ENCODE measurements around the gene PDE9A. TPM values are rescaled to one million over a fixed set of nuclear protein-coding genes. Genes with fewer than 3 reads are reported as not detected.

Gene PDE9A
- total and polyA plus RNA-seq, 3 donors from 2014 or later: 5.7 to 6.4 (median 6.3) TPM

DNA sequence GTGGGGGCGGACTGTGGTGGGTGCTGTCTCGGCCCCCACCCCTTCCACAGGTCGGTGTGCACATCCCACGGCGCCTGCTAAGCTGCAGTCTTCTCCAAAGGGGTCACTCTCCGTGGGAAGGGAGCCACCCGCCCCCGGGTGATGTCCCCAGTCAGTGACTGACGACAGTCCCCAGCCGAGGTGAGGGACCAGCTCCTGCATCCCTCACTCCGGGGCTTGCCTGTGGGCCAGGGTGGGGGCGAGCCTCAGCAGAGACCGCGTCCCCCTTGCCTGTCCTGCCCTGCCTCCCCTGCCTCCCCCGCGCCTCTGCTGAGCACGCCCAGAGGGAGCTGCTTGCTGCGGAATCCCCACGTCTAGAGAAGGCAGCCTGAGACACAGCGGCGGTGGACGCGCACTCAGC, 35.9 kb upstream of the PDE9A start:
- Histone ChIP-seq H3K27me3 (no peaks in the 10 kb centered on the region), H3K36me3 (ENCODE audit: low read depth, missing control alignments) (no peaks in the 10 kb centered on the region), H3K4me1 (no peaks in the 10 kb centered on the region), H3K9me3 (no peaks in the 10 kb centered on the region), H3K4me3 (no peak overlapping the region), H3K27ac (no peak overlapping the region)
- TF ChIP-seq POLR2A (IDR thresholded peaks at IDR 0.05): no peak
- TF ChIP-seq, protein P1, sequence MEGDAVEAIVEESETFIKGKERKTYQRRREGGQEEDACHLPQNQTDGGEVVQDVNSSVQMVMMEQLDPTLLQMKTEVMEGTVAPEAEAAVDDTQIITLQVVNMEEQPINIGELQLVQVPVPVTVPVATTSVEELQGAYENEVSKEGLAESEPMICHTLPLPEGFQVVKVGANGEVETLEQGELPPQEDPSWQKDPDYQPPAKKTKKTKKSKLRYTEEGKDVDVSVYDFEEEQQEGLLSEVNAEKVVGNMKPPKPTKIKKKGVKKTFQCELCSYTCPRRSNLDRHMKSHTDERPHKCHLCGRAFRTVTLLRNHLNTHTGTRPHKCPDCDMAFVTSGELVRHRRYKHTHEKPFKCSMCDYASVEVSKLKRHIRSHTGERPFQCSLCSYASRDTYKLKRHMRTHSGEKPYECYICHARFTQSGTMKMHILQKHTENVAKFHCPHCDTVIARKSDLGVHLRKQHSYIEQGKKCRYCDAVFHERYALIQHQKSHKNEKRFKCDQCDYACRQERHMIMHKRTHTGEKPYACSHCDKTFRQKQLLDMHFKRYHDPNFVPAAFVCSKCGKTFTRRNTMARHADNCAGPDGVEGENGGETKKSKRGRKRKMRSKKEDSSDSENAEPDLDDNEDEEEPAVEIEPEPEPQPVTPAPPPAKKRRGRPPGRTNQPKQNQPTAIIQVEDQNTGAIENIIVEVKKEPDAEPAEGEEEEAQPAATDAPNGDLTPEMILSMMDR (IDR thresholded peaks at IDR 0.05): no peak
- intact Hi-C loops (cut with DNase I; ENCODE audit: low total_unique reads): no loop called here
- 13 to 22% methylated on average over 13 to 23 of the region's 23 CpGs for WGBS, 2 donors
- DNase-seq: no peak

DNA sequence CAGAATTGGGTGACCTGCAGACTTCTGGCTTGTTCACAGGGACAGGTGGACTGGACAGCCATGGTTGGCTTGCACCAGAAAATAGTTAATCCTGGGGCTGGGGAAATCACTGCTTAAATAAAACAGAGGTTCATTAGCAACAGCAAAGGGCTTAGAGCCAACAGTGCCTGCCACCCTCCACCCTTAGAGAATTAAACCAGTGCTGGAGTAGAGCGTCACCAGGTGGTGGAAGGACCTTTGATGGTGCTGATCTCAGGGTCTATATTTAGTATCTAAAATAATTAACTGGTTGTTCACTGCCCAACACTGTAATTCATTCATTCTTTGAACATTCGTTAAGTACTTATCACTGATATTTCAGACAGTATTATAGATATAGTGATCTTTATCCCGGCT, 34.7 kb upstream of the PDE9A start:
- WGBS, 2 donors: 77 to 79% methylated on average over 3 of the region's 3 CpGs
- Histone ChIP-seq H3K27me3 (no peaks in the 10 kb centered on the region), H3K27ac (no peak overlapping the region), H3K4me3 (no peak overlapping the region), H3K4me1 (no peaks in the 10 kb centered on the region), H3K9me3 (no peaks in the 10 kb centered on the region), H3K36me3 (ENCODE audit: low read depth, missing control alignments) (no peaks in the 10 kb centered on the region)
- DNase-seq: no peak
- TF ChIP-seq, protein P1 (IDR thresholded peaks at IDR 0.05): no peak
- TF ChIP-seq POLR2A (IDR thresholded peaks at IDR 0.05): no peak
- intact Hi-C loops (cut with DNase I; ENCODE audit: low total_unique reads): no loop called here

DNA sequence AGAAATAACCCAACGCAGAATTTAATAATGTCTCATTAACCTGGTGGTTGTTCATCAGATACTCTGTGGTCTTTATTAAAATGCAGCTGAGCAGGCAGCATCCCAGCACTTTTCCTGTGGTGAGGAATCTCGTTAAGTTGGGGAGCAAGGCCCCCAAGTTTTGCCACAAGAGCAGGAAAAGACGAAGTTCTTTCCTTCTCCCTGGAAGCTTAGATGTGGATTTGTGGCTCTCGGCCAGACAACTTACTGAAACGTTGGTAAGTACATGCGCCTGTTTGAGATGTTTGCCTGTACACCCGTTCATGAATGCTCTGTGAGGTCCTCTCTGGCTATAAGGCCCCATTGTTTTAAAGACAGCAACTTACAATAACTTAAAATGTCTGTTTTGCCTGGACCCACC, 34.3 kb upstream of the PDE9A start:
- Histone ChIP-seq H3K27me3 (no peaks in the 10 kb centered on the region), H3K27ac (no peak overlapping the region), H3K9me3 (no peaks in the 10 kb centered on the region), H3K36me3 (ENCODE audit: low read depth, missing control alignments) (no peaks in the 10 kb centered on the region), H3K4me3 (no peak overlapping the region), H3K4me1 (no peaks in the 10 kb centered on the region)
- 81 to 84% methylated on average over 7 of the region's 7 CpGs for WGBS, 2 donors
- intact Hi-C loops (cut with DNase I; ENCODE audit: low total_unique reads): no loop called here
- DNase-seq: no peak
- TF ChIP-seq, protein P1 (IDR thresholded peaks at IDR 0.05): no peak
- TF ChIP-seq POLR2A (IDR thresholded peaks at IDR 0.05): no peak

DNA sequence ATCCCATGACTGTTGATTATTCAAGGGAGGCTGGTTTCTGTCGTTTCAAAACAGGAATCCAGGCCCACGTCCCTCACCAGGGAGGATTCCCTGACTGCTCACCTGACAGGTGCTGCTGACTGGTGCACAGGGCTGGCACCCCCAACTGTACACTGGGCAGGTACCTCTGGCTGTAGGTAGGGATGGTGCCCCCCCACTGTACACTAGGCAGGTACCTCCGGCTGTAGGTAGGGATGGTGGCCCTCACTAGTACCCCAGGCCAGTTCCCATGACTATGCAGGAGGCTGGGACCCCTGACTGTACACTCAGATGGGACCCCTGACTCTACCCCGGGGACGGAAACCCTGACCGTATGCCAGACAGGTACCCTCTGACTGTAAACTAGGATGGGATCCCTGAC, 33.6 kb upstream of the PDE9A start:
- Histone ChIP-seq H3K27ac (no peak overlapping the region), H3K9me3 (no peaks in the 10 kb centered on the region), H3K4me1 (no peaks in the 10 kb centered on the region), H3K27me3 (no peaks in the 10 kb centered on the region), H3K4me3 (no peak overlapping the region), H3K36me3 (ENCODE audit: low read depth, missing control alignments) (no peaks in the 10 kb centered on the region)
- intact Hi-C loops (cut with DNase I; ENCODE audit: low total_unique reads): no loop called here
- TF ChIP-seq POLR2A (IDR thresholded peaks at IDR 0.05): no peak
- TF ChIP-seq, protein P1 (IDR thresholded peaks at IDR 0.05): no peak
- WGBS, 2 donors: 84 to 86% methylated on average over 5 to 6 of the region's 6 CpGs
- no peak for DNase-seq

DNA sequence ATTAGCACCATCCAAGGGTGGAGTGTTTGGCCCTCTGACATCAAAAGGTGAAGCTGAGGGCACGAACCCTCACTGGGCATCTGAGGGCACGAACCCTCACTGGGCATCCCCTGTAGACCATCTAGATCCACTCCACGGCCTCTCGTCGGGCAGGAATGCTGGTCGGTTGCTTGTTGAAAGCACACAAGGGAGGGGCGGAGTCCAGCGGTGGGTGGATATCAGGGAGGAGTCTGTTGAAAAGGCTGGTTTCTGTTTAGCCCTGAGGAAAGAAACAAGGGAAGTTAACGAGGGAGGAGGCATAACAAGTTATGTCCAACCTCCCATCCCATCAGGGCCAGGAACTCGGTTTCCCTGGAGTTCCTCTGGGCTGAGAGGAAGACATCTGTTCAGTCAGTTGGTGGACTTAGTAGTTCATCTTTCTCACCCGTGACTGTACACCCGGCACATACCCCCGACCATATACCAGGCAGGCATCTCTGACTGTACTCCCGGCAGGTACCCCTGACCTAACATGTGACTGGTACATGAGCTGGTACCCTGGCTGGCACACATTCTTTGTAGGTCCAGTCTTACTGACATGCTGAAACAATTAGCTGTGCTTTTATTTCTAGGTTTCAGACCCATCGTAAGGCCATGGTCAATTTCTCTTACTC, 32.1 kb upstream of the PDE9A start:
- Histone ChIP-seq H3K36me3 (ENCODE audit: low read depth, missing control alignments) (no peaks in the 10 kb centered on the region), H3K27me3 (no peaks in the 10 kb centered on the region), H3K4me3 (no peak overlapping the region), H3K4me1 (no peaks in the 10 kb centered on the region), H3K27ac (no peak overlapping the region), H3K9me3 (no peaks in the 10 kb centered on the region)
- no peak for TF ChIP-seq POLR2A (IDR thresholded peaks at IDR 0.05)
- TF ChIP-seq, protein P1 (IDR thresholded peaks at IDR 0.05): no peak
- 71 to 77% methylated on average over 15 of the region's 15 CpGs for WGBS, 2 donors
- no peak for DNase-seq
- intact Hi-C loops (cut with DNase I; ENCODE audit: low total_unique reads): no loop called here

All from testis (tissue), 3 donors.